Activated CD4-positive, alpha-beta T cell treated with anti-CD3 and anti-CD28 coated beads, Interleukin-2, Interleukin-6, amounts not matched to agents 100 ng/mL and 50 ng/mL, durations not matched to agents 16 hours and 8 hours (primary cell): ENCODE results near the gene CAMTA1.

ENCODE experiments used
- DNase-seq: peaks from one replicate; pipeline ENCODE4 v3.0.0-alpha.2; 2020

The CAMTA1 gene

DNA sequence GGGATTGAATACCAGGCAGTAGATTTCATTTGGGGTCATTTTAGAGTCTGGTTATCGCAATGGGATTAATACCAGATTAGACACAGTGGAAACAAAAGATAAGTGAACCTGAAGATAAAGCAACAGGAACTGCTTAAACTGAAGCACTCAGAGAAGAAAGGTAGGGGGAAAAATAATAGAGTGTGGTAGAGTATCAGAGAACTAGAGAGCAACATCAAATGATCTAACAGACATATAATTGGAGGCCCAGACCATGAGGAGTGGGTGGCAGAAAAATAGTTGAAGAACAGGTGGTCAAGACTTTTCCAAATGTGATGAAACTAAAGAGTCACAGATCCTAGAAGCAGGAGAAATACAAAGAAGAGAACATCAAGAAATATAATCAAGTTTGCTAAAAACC, 484.3 kb downstream of the CAMTA1 start:
- no peak for DNase-seq

DNA sequence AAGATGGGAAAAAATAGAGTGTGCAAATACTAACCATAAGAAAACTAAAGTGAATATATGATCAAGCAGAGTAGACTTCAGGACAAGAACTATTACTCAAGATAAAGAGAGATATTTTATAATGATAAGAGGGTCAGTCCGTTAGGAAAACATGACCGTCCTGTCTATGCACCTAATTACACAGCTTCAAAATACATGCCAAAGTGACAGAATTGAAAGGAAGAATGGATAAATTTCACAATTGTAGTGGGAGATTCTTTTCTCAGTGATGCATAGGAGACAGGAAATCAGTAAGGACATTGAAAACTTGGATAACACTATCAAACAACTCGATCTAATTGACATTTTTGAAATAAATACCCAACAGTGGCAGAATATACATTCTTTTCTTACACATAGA, 489.0 kb downstream of the CAMTA1 start:
- DNase-seq = no peak

- DNase-seq = no peak
Measured at GRCh38 chr1:7278045-7278444, 492.8 kb downstream of the CAMTA1 start.

GRCh38 chr1:7278827-7279765, 493.8 kb downstream of the CAMTA1 start:
- DNase-seq = no peak

DNA sequence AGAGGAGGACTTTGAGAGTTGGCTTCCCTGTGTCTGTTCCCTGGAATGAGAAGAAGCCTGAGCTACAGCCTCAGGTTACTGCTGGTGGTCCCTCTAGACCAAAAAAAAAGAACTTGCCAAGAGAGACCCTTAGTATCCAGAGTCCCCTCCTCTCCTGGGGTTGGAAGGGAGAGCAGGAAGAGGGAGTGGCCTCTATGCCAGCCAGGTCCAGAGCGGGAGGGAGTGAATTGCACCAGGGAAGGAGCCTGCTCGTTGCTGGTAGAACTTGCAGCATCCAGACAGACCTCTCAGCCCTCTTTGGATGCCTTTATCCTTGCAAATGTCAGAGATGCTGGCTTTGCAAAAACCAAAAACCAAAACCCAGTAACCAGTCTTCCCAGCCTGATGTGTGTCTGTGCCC, 494.5 kb downstream of the CAMTA1 start:
- DNase-seq = no peak

DNA sequence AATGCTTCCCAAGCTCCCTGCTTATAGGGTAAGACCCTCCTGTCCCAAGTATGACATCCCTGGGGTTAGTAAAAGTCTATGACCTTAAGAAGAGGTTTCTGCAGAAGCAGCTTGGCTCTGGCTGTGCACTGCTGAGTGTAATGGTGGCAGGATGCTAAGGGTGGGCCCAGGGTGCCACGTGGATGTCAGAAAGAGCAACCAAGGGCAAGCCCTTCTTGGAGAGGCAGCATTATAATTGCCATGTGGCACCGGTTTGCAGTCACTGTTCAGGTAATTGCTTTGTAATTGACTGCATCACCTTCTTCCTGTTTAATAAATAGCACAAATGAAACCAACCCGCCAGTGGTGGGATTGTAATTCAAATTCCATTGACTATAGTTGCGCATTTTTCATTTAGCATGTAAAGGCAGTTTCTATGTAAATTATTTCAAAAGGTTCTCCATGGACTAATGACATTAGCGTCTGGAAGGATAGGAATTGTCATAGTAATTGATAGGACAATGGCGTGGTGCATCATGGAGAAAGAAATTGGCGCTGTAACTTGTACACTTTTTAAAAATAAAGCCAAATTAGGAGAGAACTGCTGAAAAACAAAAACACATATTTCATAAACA, 495.2 kb downstream of the CAMTA1 start:
- no peak for DNase-seq

- no peak for DNase-seq
Measured at GRCh38 chr1:7281821-7282220, 496.6 kb downstream of the CAMTA1 start.

DNA sequence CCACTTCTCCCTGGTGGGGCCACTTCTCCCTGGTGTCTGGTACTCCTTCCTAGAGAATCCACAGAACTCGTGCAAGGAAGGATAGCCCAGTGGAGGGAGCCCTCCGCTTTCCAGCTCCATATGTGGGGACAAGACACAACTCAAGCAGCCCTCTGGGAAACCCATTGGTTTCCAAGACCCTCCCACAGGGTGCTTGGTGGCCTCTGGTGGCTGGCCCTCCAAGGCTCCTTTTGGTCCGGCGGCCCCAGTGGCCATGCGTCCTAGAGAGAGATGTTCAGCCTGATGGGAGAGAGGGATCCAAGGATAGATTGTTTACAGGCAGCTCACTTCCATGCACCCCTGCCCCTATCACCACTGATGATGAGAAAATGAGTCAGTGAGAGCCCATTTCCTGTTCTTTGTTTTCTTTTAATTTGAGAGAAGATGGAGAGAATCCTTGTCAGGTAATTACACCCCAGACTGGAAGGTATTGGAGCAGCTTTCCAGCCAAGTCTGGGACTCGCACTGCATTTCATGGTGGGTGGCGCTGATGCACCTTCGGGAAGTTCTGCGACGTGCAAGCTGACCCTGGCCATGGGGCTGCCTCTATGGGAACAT, 499.7 kb downstream of the CAMTA1 start:
- no peak for DNase-seq

- DNase-seq = no peak
Measured at GRCh38 chr1:7285856-7286454, 500.7 kb downstream of the CAMTA1 start.

DNA sequence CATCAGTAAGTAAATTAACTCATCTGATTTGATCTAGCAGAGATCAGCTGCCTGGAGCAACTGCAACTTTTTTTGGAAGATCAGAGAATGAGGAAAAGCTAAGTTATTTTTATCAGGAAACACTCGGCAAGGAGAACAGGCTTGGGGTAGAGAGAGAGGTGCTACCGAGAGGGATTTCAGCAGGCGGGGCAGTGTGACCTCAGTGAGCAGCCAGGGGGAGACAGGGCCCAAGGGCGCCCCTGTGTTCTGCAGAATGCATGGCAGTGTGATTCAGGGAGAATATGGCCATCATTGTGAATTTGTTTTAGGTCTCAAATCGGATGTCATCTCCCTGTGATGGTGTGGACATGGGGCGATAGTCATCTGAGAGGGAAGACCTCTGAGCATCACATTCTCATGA, 501.8 kb downstream of the CAMTA1 start:
- DNase-seq = no peak

DNA sequence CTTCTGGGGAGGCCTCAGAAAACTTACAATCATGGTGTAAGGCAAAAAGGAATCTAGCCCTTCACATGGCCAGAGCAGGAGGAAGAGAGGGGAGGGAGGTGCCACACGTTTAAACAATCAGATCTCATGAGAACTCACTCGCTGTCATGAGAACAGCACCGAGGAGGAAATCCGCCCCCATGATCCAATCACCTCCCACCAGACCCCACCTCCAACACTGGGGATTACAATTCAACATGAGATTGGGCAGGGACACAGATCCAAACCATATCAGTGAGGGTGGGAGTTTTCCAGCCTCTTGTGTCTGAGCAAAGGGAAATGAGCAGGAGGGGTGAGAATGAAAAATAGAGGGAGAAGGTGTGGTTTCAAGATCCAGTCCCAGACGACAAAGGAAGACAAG, 503.7 kb downstream of the CAMTA1 start:
- DNase-seq = no peak

DNA sequence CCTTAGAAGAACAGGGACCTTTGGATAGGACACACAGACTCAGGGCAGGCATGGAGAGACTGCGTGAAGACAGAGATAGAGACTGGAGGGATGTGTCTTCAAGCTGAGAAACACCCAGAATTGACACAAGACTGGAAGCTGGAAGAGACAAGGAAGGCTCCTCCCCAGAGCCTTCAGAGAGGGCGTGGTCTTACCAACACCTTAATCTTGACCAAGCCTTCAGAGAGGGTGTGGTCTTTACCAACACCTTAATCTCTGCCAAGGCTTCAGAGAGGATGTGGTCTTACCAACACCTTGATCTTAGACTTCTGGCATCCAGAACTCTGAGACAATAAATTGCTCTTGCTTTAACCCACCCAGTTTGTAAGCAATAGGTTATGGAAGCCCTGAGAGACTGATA, 504.4 kb downstream of the CAMTA1 start:
- no peak for DNase-seq

DNA sequence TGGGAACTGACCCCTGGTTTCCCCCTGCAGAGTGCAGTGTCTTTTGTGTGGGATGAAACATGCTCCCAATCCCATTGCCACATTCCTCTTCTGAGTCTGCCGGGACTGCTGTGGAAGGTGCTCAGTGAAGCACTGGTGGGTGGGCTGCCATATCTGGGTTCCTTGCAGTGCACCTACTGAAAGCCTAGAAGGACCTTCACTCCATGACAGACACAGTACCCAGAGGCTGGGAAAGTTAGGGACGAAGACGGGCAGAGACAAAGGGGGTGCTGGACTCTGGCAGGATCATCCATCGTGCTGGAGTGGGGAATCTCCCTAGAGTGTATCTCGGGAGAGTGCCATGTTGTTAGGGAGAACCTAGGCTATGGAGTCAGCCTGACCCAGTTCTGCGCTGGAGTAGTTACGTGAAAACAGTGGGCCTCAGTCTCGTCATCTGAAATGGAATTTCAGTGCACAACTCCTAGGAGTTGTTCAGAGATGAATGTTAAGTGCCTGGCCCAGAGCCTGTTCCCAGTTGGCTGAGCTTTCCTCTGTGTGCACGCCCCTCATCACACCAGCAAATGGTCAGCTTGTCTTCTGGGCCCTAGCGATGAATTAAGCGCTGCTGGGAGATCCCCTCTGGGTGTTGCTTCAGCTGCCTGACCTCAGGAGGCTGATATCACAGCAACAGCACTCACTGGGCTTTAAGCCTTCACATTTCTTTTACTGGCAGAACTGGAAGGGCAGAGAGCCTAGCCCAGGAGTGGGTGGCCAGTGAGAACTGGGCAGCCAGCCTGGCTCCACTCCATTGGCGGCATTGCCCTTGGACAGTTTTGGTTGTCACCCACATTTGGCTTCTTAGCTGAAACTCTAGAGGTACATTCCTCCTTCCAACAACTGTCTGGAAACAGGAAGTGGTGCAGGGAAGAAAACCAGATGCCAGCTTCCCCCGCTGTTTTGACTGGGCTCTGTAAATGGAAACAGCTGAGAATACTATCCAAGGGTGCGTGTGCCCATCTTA, 506.0 kb downstream of the CAMTA1 start:
- DNase-seq = no peak

DNA sequence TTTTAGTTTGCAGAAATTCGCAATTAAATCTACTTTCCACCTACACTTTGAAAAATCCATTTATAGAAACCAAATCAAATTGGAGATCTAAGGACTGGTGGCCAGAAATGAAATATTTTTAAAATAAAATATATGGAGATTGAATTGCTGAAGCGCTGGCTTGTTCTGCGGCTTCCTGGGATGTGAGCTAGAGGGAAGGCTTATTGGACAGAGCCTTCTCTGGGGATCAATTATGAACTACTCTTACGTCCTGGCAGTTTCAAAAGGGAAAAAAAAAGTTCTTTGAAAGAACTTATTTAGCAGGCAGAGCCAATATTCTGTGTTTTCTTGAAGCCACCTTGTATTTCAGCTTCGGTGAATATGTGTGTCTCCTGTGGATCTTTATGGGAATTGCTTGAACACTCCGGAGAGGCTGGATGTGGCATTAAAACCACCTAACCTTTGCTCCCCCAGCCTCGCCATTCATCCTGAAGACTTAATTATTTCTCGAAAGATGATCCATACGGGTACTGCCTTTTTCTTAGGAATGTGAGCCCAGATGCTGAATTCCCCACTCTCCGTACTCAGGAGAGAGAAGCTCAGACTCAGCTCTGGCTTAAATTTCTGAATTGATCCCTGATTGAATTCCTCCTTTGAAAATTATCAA, 506.9 kb downstream of the CAMTA1 start:
- DNase-seq = no peak

GRCh38 chr1:7292714-7293419, 507.6 kb downstream of the CAMTA1 start:
- no peak for DNase-seq

- no peak for DNase-seq
Measured at GRCh38 chr1:7293702-7294629, 508.7 kb downstream of the CAMTA1 start.

GRCh38 chr1:7294636-7295035, 509.4 kb downstream of the CAMTA1 start:
- DNase-seq = no peak

GRCh38 chr1:7295946-7296345, 510.7 kb downstream of the CAMTA1 start:
- no peak for DNase-seq

- no peak for DNase-seq
Measured at GRCh38 chr1:7296968-7297367, 511.7 kb downstream of the CAMTA1 start.

DNA sequence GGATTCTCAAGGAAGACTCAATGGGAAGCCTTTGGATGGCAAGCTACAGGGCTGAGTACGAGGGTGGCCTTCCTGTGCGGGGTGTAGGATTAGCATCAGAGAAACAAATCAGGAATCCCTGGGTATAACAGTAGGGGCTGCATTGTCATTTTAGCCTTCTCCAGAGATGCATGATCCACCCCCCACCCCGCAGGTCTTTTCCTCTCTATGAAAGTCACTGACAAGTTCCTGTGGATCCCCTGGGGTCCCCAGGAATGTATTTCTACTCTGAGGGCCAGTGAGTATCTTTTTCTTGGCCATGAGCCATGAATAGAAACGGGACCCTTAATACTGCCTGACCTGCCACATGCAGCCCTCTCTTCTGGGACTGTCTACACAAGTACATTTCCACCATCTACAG, 512.9 kb downstream of the CAMTA1 start:
- DNase-seq = no peak
